Measurements from ENCODE around the gene LIN37.

LIN37 gene

GRCh38 chr19:35775298-35776101 lies 27.1 kb downstream of the LIN37 start, which contains the start of gene ARHGAP33:
Gene ARHGAP33, plus strand, starts transcription at chr19:35775564. Its CDS starts 95 bp downstream, at chr19:35775659.
- H3K36me3 ChIP-seq (ENCODE audit: control insufficient read depth, insufficient read depth, low read length) = no peaks in the 10 kb centered on the region
- peak within 1 kb of the TSS; percentile 62 for H3K4me3 ChIP-seq (ENCODE audit: insufficient read depth, low read depth, low read length)
- no peak within 1 kb of the TSS for H3K27ac ChIP-seq (ENCODE audit: insufficient read depth, low read depth, low read length, poor library complexity, severe bottlenecking)
- peaks cover 26% of the 10 kb centered on the region for H3K4me1 ChIP-seq (ENCODE audit: control insufficient read depth, insufficient read depth, low read length)
- peaks cover 14% of the 10 kb centered on the region for H3K27me3 ChIP-seq (ENCODE audit: control insufficient read depth, insufficient read depth, low read length, poor library complexity, severe bottlenecking)
- 0% methylated on average over 82 of the region's 82 CpGs for WGBS, 2 experiments
- no peaks in the 10 kb centered on the region for H3K9me3 ChIP-seq (ENCODE audit: control insufficient read depth, low read length)

GRCh38 chr19:35776102-35776788 lies 27.9 kb downstream of the LIN37 start:
- Histone ChIP-seq H3K36me3 (ENCODE audit: control insufficient read depth, insufficient read depth, low read length) (no peaks in the 10 kb centered on the region), H3K4me1 (ENCODE audit: control insufficient read depth, insufficient read depth, low read length) (peaks cover 26% of the 10 kb centered on the region), H3K27ac (ENCODE audit: insufficient read depth, low read depth, low read length, poor library complexity, severe bottlenecking) (no peak overlapping the region), H3K9me3 (ENCODE audit: control insufficient read depth, low read length) (no peaks in the 10 kb centered on the region), H3K27me3 (ENCODE audit: control insufficient read depth, insufficient read depth, low read length, poor library complexity, severe bottlenecking) (peaks cover 14% of the 10 kb centered on the region), H3K4me3 (ENCODE audit: insufficient read depth, low read depth, low read length) (peak overlapping the region; percentile 62)
- WGBS, 2 experiments = 40 to 44% methylated on average over 12 to 13 of the region's 13 CpGs

DNA sequence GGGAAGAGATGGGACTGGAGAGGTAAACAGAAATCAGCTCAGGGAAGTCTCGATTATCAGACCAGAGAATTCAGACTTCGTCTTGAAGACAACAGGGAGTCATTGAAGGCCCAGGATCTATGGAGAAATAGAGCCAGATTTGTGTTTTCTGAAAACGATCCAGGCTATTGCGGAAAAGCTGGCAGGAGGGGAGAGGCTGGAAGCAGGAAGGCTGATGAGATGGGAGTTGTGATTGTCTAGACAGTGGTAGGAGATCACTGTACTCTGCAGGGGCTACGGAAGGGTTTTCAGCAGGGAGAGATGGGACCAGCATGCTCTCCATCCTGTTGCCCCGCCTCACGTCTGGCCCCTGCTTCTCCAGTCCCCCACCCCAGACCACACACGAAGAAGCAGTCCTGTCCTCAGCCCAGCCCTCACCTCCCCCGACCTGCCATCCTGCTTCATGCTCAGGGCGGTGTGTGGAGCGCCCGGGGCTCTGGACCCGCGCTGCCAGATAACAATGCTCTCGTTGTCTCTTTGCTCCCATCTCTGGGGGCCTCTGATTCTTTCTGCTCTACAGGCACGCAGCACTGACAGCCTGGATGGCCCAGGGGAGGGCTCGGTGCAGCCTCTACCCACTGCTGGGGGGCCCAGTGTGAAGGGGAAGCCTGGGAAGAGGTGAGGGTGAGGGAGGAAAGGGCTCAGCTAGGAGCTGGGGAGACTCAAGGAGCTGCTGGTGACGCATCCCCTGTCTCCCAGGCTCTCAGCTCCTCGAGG lies 28.9 kb downstream of the LIN37 start:
- H3K4me3 ChIP-seq (ENCODE audit: insufficient read depth, low read depth, low read length) = no peak overlapping the region
- H3K27me3 ChIP-seq (ENCODE audit: control insufficient read depth, insufficient read depth, low read length, poor library complexity, severe bottlenecking) = peaks cover 14% of the 10 kb centered on the region
- H3K9me3 ChIP-seq (ENCODE audit: control insufficient read depth, low read length) = no peaks in the 10 kb centered on the region
- 25 to 27% methylated on average over 19 of the region's 19 CpGs for WGBS, 2 experiments
- peaks cover 26% of the 10 kb centered on the region for H3K4me1 ChIP-seq (ENCODE audit: control insufficient read depth, insufficient read depth, low read length)
- H3K36me3 ChIP-seq (ENCODE audit: control insufficient read depth, insufficient read depth, low read length) = no peaks in the 10 kb centered on the region
- H3K27ac ChIP-seq (ENCODE audit: insufficient read depth, low read depth, low read length, poor library complexity, severe bottlenecking) = no peak overlapping the region

GRCh38 chr19:35777961-35778360 lies 29.6 kb downstream of the LIN37 start:
- H3K36me3 ChIP-seq (ENCODE audit: control insufficient read depth, insufficient read depth, low read length) = no peaks in the 10 kb centered on the region
- peaks cover 26% of the 10 kb centered on the region for H3K4me1 ChIP-seq (ENCODE audit: control insufficient read depth, insufficient read depth, low read length)
- WGBS, 2 experiments = 92 to 93% methylated on average over 7 of the region's 7 CpGs
- no peak overlapping the region for H3K4me3 ChIP-seq (ENCODE audit: insufficient read depth, low read depth, low read length)
- H3K9me3 ChIP-seq (ENCODE audit: control insufficient read depth, low read length) = no peaks in the 10 kb centered on the region
- no peak overlapping the region for H3K27ac ChIP-seq (ENCODE audit: insufficient read depth, low read depth, low read length, poor library complexity, severe bottlenecking)
- peaks cover 14% of the 10 kb centered on the region for H3K27me3 ChIP-seq (ENCODE audit: control insufficient read depth, insufficient read depth, low read length, poor library complexity, severe bottlenecking)

- Histone ChIP-seq H3K27ac (ENCODE audit: insufficient read depth, low read depth, low read length, poor library complexity, severe bottlenecking) (no peak overlapping the region), H3K4me1 (ENCODE audit: control insufficient read depth, insufficient read depth, low read length) (peaks cover 29% of the 10 kb centered on the region), H3K36me3 (ENCODE audit: control insufficient read depth, insufficient read depth, low read length) (no peaks in the 10 kb centered on the region), H3K9me3 (ENCODE audit: control insufficient read depth, low read length) (no peaks in the 10 kb centered on the region), H3K4me3 (ENCODE audit: insufficient read depth, low read depth, low read length) (no peak overlapping the region), H3K27me3 (ENCODE audit: control insufficient read depth, insufficient read depth, low read length, poor library complexity, severe bottlenecking) (peaks cover 13% of the 10 kb centered on the region)
- WGBS, 2 experiments = 93 to 94% methylated on average over 8 of the region's 8 CpGs
Observed at GRCh38 chr19:35779033-35779432, 30.7 kb downstream of the LIN37 start.

- WGBS, 2 experiments = 91% methylated on average over 16 of the region's 16 CpGs
- H3K27me3 ChIP-seq (ENCODE audit: control insufficient read depth, insufficient read depth, low read length, poor library complexity, severe bottlenecking) = peaks cover 7% of the 10 kb centered on the region
- H3K4me1 ChIP-seq (ENCODE audit: control insufficient read depth, insufficient read depth, low read length) = peaks cover 21% of the 10 kb centered on the region
- H3K36me3 ChIP-seq (ENCODE audit: control insufficient read depth, insufficient read depth, low read length) = no peaks in the 10 kb centered on the region
- no peak overlapping the region for H3K4me3 ChIP-seq (ENCODE audit: insufficient read depth, low read depth, low read length)
- H3K27ac ChIP-seq (ENCODE audit: insufficient read depth, low read depth, low read length, poor library complexity, severe bottlenecking) = no peak overlapping the region
- H3K9me3 ChIP-seq (ENCODE audit: control insufficient read depth, low read length) = no peaks in the 10 kb centered on the region
Observed at GRCh38 chr19:35780058-35780457, 31.7 kb downstream of the LIN37 start.

DNA sequence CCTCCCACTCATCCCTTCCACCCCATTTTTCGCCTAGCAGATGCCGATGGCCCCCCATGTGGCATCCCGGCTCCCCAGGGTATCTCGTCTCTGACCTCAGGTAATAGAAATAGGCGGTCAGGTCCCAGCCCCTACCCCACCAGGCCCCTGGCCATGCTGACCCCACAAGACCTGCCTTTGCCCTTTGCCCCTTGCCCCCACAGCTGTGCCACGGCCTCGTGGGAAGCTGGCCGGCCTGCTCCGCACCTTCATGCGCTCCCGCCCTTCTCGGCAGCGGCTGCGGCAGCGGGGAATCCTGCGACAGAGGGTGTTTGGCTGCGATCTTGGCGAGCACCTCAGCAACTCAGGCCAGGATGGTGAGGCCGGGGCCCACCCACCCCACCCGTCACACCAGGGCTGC lies 32.3 kb downstream of the LIN37 start:
- Histone ChIP-seq H3K4me3 (ENCODE audit: insufficient read depth, low read depth, low read length) (no peak overlapping the region), H3K9me3 (ENCODE audit: control insufficient read depth, low read length) (no peaks in the 10 kb centered on the region), H3K27ac (ENCODE audit: insufficient read depth, low read depth, low read length, poor library complexity, severe bottlenecking) (no peak overlapping the region), H3K27me3 (ENCODE audit: control insufficient read depth, insufficient read depth, low read length, poor library complexity, severe bottlenecking) (peaks cover 7% of the 10 kb centered on the region), H3K4me1 (ENCODE audit: control insufficient read depth, insufficient read depth, low read length) (peaks cover 21% of the 10 kb centered on the region), H3K36me3 (ENCODE audit: control insufficient read depth, insufficient read depth, low read length) (no peaks in the 10 kb centered on the region)
- 94 to 96% methylated on average over 20 of the region's 20 CpGs for WGBS, 2 experiments

GRCh38 chr19:35781650-35782049 lies 33.3 kb downstream of the LIN37 start:
- Histone ChIP-seq H3K4me3 (ENCODE audit: insufficient read depth, low read depth, low read length) (no peak overlapping the region), H3K36me3 (ENCODE audit: control insufficient read depth, insufficient read depth, low read length) (no peaks in the 10 kb centered on the region), H3K4me1 (ENCODE audit: control insufficient read depth, insufficient read depth, low read length) (peaks cover 15% of the 10 kb centered on the region), H3K27me3 (ENCODE audit: control insufficient read depth, insufficient read depth, low read length, poor library complexity, severe bottlenecking) (peaks cover 1% of the 10 kb centered on the region), H3K27ac (ENCODE audit: insufficient read depth, low read depth, low read length, poor library complexity, severe bottlenecking) (no peak overlapping the region), H3K9me3 (ENCODE audit: control insufficient read depth, low read length) (no peaks in the 10 kb centered on the region)
- 31 to 37% methylated on average over 9 of the region's 9 CpGs for WGBS, 2 experiments

DNA sequence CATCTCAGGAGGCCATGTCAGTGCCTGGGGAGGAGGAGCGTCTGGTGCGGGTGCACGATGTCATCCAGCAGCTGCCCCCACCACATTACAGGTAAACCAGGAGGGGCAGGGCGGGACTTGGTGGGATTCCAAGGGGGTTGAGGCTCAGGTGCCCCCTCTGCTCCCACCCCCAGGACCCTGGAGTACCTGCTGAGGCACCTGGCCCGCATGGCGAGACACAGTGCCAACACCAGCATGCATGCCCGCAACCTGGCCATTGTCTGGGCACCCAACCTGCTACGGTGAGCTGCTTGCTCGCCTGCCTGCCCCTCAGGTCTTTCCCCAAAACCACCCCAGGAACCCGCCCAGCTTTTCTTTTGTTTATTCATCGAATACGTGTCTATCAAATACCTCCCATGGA lies 34.2 kb downstream of the LIN37 start:
- no peaks in the 10 kb centered on the region for H3K36me3 ChIP-seq (ENCODE audit: control insufficient read depth, insufficient read depth, low read length)
- 92 to 94% methylated on average over 12 of the region's 12 CpGs for WGBS, 2 experiments
- H3K4me1 ChIP-seq (ENCODE audit: control insufficient read depth, insufficient read depth, low read length) = peaks cover 6% of the 10 kb centered on the region
- no peaks in the 10 kb centered on the region for H3K9me3 ChIP-seq (ENCODE audit: control insufficient read depth, low read length)
- H3K27me3 ChIP-seq (ENCODE audit: control insufficient read depth, insufficient read depth, low read length, poor library complexity, severe bottlenecking) = no peaks in the 10 kb centered on the region
- no peak overlapping the region for H3K4me3 ChIP-seq (ENCODE audit: insufficient read depth, low read depth, low read length)
- H3K27ac ChIP-seq (ENCODE audit: insufficient read depth, low read depth, low read length, poor library complexity, severe bottlenecking) = no peak overlapping the region

All from ectodermal cell (in vitro differentiated cells).